HG03060 (cell line): ENCODE measurements around the gene SLC18A2.
"Not testable (repeated sequence)": the region's sequence is repeated elsewhere in the genome, so short reads cannot be mapped to it uniquely, and the experiment has no call there.

Experiments used
- ATAC-seq: cut with Tn5 transposase; IDR thresholded peaks from one replicate; pipeline ENCODE4 v1.9.1; 2021; ENCODE audit warnings: low read depth, moderate number of reproducible peaks; ENCODE audit not compliant: unreplicated experiment

SLC18A2 gene

DNA sequence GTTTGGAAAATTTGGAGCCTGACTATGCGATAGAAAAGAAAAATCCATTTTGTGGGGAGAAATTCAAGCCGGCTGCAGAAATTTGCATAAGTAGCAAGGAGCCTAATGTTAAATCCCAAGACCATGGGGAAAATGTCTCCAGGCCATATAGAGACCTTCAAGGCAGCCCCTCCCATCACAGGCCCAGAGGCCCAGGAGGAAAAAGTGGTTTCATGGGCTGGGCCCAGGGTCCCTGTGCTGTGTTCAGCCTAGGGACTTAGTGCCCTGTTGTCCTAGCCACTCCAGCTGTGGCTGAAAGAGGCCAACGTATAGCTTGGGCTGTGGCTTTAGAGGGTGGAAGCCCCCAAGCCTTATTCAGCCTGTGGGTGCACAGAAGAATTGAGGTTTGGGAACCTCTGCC lies 62.5 kb downstream of the SLC18A2 start:
- not testable (repeated sequence) for ATAC-seq

- no peak for ATAC-seq
These were observed 65.8 kb downstream of the SLC18A2 start for GRCh38 chr10:117306674-117307073.

- ATAC-seq: no peak
These were observed 70.3 kb downstream of the SLC18A2 start for GRCh38 chr10:117311261-117311660.

DNA sequence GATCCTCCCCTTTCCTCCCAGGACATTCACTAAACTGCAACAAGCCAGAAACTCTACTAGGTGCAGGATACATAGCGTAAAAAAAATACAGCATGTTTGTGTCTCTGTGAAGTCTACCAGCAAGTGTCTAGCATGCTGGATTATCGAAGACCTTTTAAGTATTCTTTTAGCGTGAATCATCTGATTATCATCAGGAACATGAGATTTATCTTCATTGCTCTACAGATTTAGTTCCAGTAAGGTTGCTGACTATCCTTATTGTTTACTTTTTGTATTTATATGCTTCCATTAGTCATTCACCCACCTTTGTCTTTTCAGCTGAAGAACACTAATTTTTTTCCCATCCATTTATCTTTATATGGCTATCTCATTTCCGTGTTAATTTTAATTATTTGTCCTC lies 71.5 kb downstream of the SLC18A2 start:
- no peak for ATAC-seq

DNA sequence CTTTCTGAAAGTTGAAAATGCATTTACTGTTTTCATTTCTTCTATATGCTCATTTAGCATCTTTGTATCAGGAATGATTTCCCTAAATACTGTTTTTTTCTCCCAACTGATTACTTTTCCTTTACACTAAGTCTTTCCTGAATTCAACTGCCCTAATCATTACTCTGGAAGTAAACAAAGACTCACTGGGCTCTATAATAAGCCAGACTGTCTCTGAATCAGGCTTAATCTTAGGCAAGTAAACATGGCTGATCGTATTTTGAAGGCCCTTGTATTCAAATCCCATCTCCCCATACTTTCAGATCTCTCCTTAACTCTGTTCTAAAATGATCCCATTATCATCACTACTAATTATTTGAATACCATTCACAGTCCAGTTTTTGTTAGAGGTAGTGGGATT lies 72.7 kb downstream of the SLC18A2 start:
- ATAC-seq: no peak

DNA sequence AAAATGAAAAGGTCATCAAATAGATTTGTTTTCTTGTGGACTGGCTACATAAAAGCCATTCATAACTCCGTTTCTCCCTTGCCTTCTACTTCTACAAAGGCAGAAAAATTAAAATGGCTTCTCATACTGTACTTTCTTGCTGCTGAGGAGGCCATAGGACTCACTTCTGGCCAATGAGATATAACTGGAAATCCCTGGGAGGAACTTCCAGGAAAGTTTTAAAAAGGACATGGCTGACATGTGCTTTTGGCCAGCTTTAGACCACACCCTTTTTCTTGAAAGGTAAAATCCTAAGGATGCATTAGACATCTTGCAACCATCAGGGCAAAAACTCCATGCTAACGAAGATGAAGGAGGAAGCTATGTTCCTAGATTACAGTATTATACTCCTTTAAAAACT lies 75.8 kb downstream of the SLC18A2 start:
- ATAC-seq: no peak

DNA sequence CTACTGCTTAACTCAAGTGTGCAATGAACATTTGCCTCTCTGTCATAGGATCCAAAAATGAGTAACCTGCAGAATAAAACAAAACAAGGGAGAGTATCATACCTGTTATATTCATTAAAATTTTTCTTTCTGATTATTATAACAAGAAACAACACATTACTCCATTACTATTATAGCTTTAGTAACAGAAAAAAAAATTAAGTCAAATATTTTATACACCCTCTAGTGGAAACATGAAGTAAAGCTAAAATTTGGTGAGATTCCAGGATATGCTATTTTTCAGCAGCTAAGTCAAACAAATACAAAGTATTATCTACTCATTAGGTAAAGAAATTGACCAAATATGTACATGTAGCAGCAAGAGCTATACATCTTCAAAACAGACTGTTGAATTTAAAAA lies 78.0 kb downstream of the SLC18A2 start:
- ATAC-seq: no peak

DNA sequence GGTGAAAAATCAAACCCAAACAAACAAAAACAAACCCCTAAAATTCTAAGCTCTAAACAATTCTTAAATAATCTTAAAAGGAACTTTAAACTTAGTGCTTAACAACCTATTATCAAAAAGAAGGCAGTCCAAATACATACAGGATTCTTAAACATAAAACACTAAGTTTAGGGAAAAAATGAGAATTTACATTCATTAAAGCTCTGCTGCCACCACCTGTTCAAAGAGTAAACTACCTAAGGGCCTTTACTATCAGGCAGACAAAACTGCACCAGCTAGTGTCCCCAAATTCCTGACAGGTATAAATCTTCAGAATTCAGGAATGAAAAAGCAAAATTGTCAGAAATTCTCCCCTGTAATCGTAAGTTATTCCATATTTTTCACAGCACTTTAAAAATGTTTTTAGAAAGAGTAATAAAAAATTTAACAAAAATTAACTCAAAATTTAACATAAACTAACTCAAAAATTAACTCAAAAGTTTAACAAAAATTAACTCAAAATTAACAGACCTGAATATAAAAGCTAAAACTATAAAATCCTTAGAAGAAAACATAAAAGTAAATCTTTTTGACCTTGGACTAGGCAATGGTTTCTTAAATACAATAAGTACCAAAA lies 79.2 kb downstream of the SLC18A2 start:
- ATAC-seq: no peak

DNA sequence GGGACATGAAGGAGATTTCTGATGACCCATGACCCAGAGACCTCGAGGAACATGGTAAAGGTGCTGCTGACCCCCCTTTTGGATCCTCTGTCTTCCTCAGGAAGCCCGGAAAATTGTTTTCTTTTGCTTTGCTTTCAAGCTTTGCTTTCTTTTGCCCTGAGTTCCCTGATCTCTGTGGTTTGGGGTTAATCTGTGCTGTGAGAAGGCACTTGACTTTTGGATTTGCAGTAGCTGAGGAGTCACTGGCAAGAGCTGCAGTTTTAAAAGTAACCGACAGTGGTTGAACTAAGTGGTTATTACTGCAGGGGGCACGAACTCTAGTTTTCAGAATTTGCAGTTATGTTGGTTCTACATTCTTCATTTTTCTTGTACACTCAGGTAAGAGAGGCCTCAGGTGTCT lies 81.3 kb downstream of the SLC18A2 start:
- ATAC-seq: no peak

DNA sequence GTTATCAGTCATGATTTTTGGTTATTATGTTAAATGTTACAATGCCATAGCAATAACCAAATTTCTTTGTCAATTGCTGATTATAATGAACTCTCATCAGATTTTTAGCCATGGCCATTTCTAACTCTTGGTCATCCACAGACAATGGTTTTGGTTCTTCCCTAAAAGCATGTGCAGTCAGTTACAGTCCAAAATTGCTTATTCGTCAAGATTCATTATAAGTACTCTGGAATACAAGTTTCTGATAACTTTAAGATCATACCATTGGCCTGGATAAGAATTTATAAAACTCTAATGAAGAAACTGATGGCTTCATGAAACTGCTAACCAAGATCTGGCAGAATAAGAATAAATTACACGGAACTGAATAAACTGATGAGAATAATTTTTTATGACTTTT lies 83.5 kb downstream of the SLC18A2 start:
- no peak for ATAC-seq

DNA sequence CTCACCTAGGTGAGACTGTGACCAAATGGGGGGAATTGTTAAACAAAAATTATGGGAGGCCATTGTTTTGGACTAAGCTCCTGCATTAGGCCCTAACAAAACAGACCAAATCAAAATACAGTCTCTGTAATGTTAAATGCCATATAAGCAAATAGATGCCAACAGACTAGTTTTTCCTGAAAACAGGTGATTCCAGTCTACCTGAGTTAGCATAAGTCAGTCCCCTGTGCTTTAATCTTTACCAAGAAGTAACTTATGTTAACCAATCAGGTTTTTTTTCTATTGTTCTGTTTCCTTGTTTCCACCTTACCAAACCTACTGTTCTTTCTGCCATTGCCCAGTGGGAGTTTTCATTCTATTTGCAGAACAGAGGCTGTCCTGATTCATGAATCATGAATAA lies 86.3 kb downstream of the SLC18A2 start:
- no peak for ATAC-seq
